ENCODE measurements around the gene ST6GALNAC1. TPM values are rescaled to one million over a fixed set of nuclear protein-coding genes. Genes with fewer than 3 reads are reported as not detected.

Gene ST6GALNAC1
- total and polyA plus RNA-seq, 4 donors = 1.1 to 9.4 (median 1.9) TPM

- intact Hi-C loops (cut with DNase I) = no loop called here
Measured at GRCh38 chr17:76584427-76585032, 59.0 kb downstream of the ST6GALNAC1 start.

GRCh38 chr17:76582660-76583059 lies 60.9 kb downstream of the ST6GALNAC1 start:
- WGBS, 2 donors = 20 to 24% methylated on average over 3 of the region's 3 CpGs
- DNase-seq = peak in 1 of 2 donors; percentile 43
- H3K27ac ChIP-seq (ENCODE audit: low read depth in 1 of 2, low read length in 2 of 2) = no peak overlapping the region

More at GRCh38 chr17:76584427-76585032, 59.0 kb downstream of the ST6GALNAC1 start:
- DNase-seq (no peak), ATAC-seq (ENCODE audit: low FRiP score) (no peak)
- Histone ChIP-seq H3K36me3 (ENCODE audit: control insufficient read depth in 1 of 2, insufficient read depth in 2 of 2, low read length in 1 of 2) (no peaks in the 10 kb centered on the region), H3K27me3 (ENCODE audit: control insufficient read depth in 1 of 2, insufficient read depth in 2 of 2, low read length in 1 of 2) (no peaks in the 10 kb centered on the region), H3K9me3 (ENCODE audit: control insufficient read depth, low read length) (no peaks in the 10 kb centered on the region), H3K4me3 (ENCODE audit: low read length in 2 of 2) (peak overlapping the region; percentile 42 to 48), H3K4me1 (ENCODE audit: control insufficient read depth in 1 of 2, insufficient read depth in 2 of 2, low read length in 2 of 2) (no peaks in the 10 kb centered on the region), H3K27ac (ENCODE audit: low read depth in 1 of 2, low read length in 2 of 2) (no peak overlapping the region)
- WGBS, 2 donors = 28 to 30% methylated on average over 17 of the region's 17 CpGs

GRCh38 chr17:76581515-76581914 lies 62.0 kb downstream of the ST6GALNAC1 start:
- intact Hi-C loops (cut with DNase I) = no loop called here
- WGBS, 2 donors = 87 to 88% methylated on average over 5 of the region's 5 CpGs
- Histone ChIP-seq H3K36me3 (ENCODE audit: control insufficient read depth in 1 of 2, insufficient read depth in 2 of 2, low read length in 1 of 2) (no peaks in the 10 kb centered on the region), H3K27me3 (ENCODE audit: control insufficient read depth in 1 of 2, insufficient read depth in 2 of 2, low read length in 1 of 2) (no peaks in the 10 kb centered on the region), H3K4me1 (ENCODE audit: control insufficient read depth in 1 of 2, insufficient read depth in 2 of 2, low read length in 2 of 2) (no peaks in the 10 kb centered on the region), H3K27ac (ENCODE audit: low read depth in 1 of 2, low read length in 2 of 2) (no peak overlapping the region), H3K9me3 (ENCODE audit: control insufficient read depth, low read length) (no peaks in the 10 kb centered on the region), H3K4me3 (ENCODE audit: low read length in 2 of 2) (no peak overlapping the region)
- DNase-seq (peak in 1 of 2 donors; percentile 33), ATAC-seq (ENCODE audit: low FRiP score) (no peak)

More at GRCh38 chr17:76582660-76583059, 60.9 kb downstream of the ST6GALNAC1 start:
- H3K4me1 ChIP-seq (ENCODE audit: control insufficient read depth in 1 of 2, insufficient read depth in 2 of 2, low read length in 2 of 2) = no peaks in the 10 kb centered on the region
- intact Hi-C loops (cut with DNase I) = no loop called here
- no peak for ATAC-seq (ENCODE audit: low FRiP score)
- H3K4me3 ChIP-seq (ENCODE audit: low read length in 2 of 2) = no peak overlapping the region
- no peaks in the 10 kb centered on the region for H3K9me3 ChIP-seq (ENCODE audit: control insufficient read depth, low read length)
- no peaks in the 10 kb centered on the region for H3K36me3 ChIP-seq (ENCODE audit: control insufficient read depth in 1 of 2, insufficient read depth in 2 of 2, low read length in 1 of 2)
- no peaks in the 10 kb centered on the region for H3K27me3 ChIP-seq (ENCODE audit: control insufficient read depth in 1 of 2, insufficient read depth in 2 of 2, low read length in 1 of 2)

GRCh38 chr17:76579281-76579680 lies 64.3 kb downstream of the ST6GALNAC1 start:
- no peaks in the 10 kb centered on the region for H3K36me3 ChIP-seq (ENCODE audit: control insufficient read depth in 1 of 2, insufficient read depth in 2 of 2, low read length in 1 of 2)
- DNase-seq = no peak

DNA sequence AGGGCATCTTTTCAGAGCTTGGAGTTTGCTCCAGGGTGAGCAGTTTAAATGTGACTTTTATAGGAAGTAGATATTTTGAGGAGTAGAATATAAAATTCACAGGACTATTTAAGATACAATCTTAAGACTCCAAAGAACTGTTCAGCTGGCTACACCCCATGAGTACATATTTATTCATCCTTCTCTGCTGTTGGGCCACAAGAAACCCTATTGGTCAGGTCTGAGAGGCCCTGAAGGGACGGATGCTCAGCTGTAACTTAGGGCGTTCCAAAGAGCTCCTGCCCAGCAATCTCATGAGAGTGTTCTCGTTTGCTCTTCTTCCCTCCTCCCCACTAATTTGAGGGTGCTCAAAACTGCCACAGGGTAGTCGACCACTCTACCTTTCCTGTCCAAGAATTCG lies 65.2 kb downstream of the ST6GALNAC1 start:
- no peaks in the 10 kb centered on the region for H3K4me1 ChIP-seq (ENCODE audit: control insufficient read depth in 1 of 2, insufficient read depth in 2 of 2, low read length in 2 of 2)
- WGBS, 2 donors = 81 to 85% methylated on average over 5 of the region's 5 CpGs
- no peak overlapping the region for H3K27ac ChIP-seq (ENCODE audit: low read depth in 1 of 2, low read length in 2 of 2)
- no peaks in the 10 kb centered on the region for H3K27me3 ChIP-seq (ENCODE audit: control insufficient read depth in 1 of 2, insufficient read depth in 2 of 2, low read length in 1 of 2)
- no peaks in the 10 kb centered on the region for H3K9me3 ChIP-seq (ENCODE audit: control insufficient read depth, low read length)
- no peak for ATAC-seq (ENCODE audit: low FRiP score)
- no peaks in the 10 kb centered on the region for H3K36me3 ChIP-seq (ENCODE audit: control insufficient read depth in 1 of 2, insufficient read depth in 2 of 2, low read length in 1 of 2)
- no peak for DNase-seq
- intact Hi-C loops (cut with DNase I) = no loop called here
- no peak overlapping the region for H3K4me3 ChIP-seq (ENCODE audit: low read length in 2 of 2)

More at GRCh38 chr17:76579281-76579680, 64.3 kb downstream of the ST6GALNAC1 start:
- no peak overlapping the region for H3K4me3 ChIP-seq (ENCODE audit: low read length in 2 of 2)
- no peaks in the 10 kb centered on the region for H3K27me3 ChIP-seq (ENCODE audit: control insufficient read depth in 1 of 2, insufficient read depth in 2 of 2, low read length in 1 of 2)
- no peaks in the 10 kb centered on the region for H3K4me1 ChIP-seq (ENCODE audit: control insufficient read depth in 1 of 2, insufficient read depth in 2 of 2, low read length in 2 of 2)
- no peak for ATAC-seq (ENCODE audit: low FRiP score)
- H3K9me3 ChIP-seq (ENCODE audit: control insufficient read depth, low read length) = no peaks in the 10 kb centered on the region
- no peak overlapping the region for H3K27ac ChIP-seq (ENCODE audit: low read depth in 1 of 2, low read length in 2 of 2)
- 98 to 100% methylated on average over 2 of the region's 2 CpGs for WGBS, 2 donors
- intact Hi-C loops (cut with DNase I) = no loop called here

DNA sequence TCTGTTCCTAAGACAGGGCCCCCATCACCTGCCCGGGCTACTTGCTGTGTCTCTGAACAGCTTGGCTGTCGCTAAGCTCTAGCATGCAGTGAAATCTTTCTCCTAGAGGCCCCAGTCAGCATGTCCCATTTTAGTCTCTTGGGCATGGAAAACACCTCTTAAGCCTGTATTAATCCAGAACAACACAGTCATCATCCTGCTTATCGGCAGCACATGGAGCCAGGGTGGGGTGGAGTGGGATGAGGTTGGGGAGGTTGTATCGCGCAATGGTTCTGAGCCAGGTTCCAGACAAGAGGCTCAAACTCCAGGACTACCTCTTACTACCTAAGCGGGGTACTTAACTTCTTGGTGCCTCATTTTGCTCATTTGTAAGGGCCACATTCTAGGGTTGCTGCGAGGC lies 65.7 kb downstream of the ST6GALNAC1 start:
- Histone ChIP-seq H3K36me3 (ENCODE audit: control insufficient read depth in 1 of 2, insufficient read depth in 2 of 2, low read length in 1 of 2) (no peaks in the 10 kb centered on the region), H3K4me1 (ENCODE audit: control insufficient read depth in 1 of 2, insufficient read depth in 2 of 2, low read length in 2 of 2) (no peaks in the 10 kb centered on the region), H3K9me3 (ENCODE audit: control insufficient read depth, low read length) (no peaks in the 10 kb centered on the region), H3K27me3 (ENCODE audit: control insufficient read depth in 1 of 2, insufficient read depth in 2 of 2, low read length in 1 of 2) (no peaks in the 10 kb centered on the region), H3K27ac (ENCODE audit: low read depth in 1 of 2, low read length in 2 of 2) (no peak overlapping the region), H3K4me3 (ENCODE audit: low read length in 2 of 2) (no peak overlapping the region)
- 95 to 96% methylated on average over 7 of the region's 7 CpGs for WGBS, 2 donors
- DNase-seq (no peak), ATAC-seq (ENCODE audit: low FRiP score) (no peak)
- intact Hi-C loops (cut with DNase I) = no loop called here

DNA sequence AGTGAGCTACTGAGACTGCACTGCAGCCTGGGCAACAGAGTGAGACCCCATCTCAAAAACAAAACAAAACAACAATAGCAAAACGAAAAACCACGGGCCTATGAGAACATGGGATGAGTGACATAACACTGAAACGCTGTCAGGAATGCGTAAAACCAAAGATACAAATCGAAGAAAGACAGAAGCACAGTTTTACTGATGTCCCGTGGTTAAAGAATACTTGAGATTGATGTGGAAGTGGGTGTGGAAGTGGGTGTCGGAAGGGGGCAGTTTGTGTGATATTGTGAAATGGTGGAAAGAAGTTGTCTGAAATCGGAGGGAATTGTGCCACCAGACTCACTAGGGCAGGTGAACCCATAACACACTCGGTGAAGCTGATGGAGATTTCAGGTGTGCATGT lies 67.4 kb downstream of the ST6GALNAC1 start:
- Histone ChIP-seq H3K9me3 (ENCODE audit: control insufficient read depth, low read length) (no peaks in the 10 kb centered on the region), H3K4me3 (ENCODE audit: low read length in 2 of 2) (no peak overlapping the region), H3K27ac (ENCODE audit: low read depth in 1 of 2, low read length in 2 of 2) (no peak overlapping the region), H3K36me3 (ENCODE audit: control insufficient read depth in 1 of 2, insufficient read depth in 2 of 2, low read length in 1 of 2) (no peaks in the 10 kb centered on the region), H3K27me3 (ENCODE audit: control insufficient read depth in 1 of 2, insufficient read depth in 2 of 2, low read length in 1 of 2) (no peaks in the 10 kb centered on the region), H3K4me1 (ENCODE audit: control insufficient read depth in 1 of 2, insufficient read depth in 2 of 2, low read length in 2 of 2) (no peaks in the 10 kb centered on the region)
- ATAC-seq (ENCODE audit: low FRiP score) = no peak
- WGBS, 2 donors = 90 to 93% methylated on average over 9 of the region's 9 CpGs
- DNase-seq = no peak
- intact Hi-C loops (cut with DNase I) = no loop called here

- intact Hi-C loops (cut with DNase I) = no loop called here
- H3K4me1 ChIP-seq (ENCODE audit: control insufficient read depth in 1 of 2, insufficient read depth in 2 of 2, low read length in 2 of 2) = no peaks in the 10 kb centered on the region
- H3K9me3 ChIP-seq (ENCODE audit: control insufficient read depth, low read length) = peaks cover 1% of the 10 kb centered on the region
- no peaks in the 10 kb centered on the region for H3K36me3 ChIP-seq (ENCODE audit: control insufficient read depth in 1 of 2, insufficient read depth in 2 of 2, low read length in 1 of 2)
- H3K27me3 ChIP-seq (ENCODE audit: control insufficient read depth in 1 of 2, insufficient read depth in 2 of 2, low read length in 1 of 2) = no peaks in the 10 kb centered on the region
- H3K4me3 ChIP-seq (ENCODE audit: low read length in 2 of 2) = no peak overlapping the region
- ATAC-seq (ENCODE audit: low FRiP score) = no peak
- DNase-seq = no peak
- 73 to 76% methylated on average over 5 of the region's 5 CpGs for WGBS, 2 donors
- H3K27ac ChIP-seq (ENCODE audit: low read depth in 1 of 2, low read length in 2 of 2) = no peak overlapping the region
Measured at GRCh38 chr17:76575570-76575969, 68.0 kb downstream of the ST6GALNAC1 start.
